ENCODE measurements around the gene CELF2.
"Not testable (repeated sequence)": the region's sequence is repeated elsewhere in the genome, so short reads cannot be mapped to it uniquely, and the experiment has no call there.

Gene CELF2

DNA sequence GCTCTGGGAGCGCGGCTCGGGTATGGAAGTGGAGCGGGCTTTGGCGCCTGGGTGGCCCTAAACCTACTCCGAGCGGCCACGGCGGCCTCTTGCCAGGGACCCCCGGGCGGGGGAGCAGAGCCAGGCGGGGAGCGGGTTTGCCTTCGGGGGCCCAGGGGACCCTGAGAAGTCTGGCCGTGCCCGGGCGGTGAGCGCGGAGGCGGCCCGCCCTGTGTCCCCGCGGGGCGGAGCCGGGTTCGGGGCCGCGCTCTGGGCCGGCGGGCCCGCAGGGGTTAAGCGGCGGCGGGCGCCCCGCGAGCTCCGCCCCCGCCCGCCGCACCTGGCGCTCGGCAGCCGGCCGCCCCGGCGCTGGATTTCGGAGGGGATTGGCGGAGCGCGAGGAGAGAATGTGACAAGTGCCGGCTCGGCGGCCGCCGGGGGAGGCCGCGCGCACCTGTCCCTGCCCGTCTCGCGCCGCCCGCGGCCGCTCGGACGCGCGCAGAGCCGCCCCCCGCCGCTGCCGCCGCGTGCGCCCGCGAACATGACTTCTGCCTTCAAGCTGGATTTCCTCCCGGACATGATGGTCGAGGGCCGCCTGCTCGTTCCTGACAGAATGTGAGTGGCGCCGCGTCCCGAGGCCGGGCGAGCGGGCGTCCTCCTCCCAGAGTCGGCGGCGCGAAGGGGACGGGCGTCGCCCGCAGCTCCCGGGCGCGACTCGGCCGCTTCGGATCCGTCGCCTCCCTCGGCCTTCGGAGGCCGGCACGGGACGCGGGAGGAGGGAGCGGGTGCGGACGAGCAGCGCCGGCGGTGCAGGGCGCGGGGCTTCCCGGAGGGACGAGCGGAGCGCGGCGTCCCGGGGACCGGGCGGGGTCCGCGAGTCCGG is at the start of gene CELF2:
Gene CELF2 (plus strand): TSS at position 303 of the 862 bp plus-strand sequence. CDS start 218 bp downstream, at position 521.
- no peak for DNase-seq

DNA sequence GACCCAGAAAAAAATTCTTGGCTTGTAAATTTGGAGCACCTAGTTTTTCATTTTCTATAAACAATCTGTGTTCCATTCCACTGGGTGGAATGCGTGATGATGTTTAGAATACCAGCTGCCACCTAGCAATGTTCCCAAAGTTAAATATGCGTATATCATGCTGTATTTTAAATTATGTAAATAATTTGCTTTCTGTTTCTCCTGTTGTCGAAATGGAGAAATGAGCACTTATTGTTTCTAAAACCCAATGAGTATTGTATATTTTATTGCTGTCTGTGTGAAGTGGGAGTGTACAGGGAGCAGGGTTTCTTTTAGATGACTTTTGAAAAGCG is 49.4 kb upstream of the CELF2 start:
- DNase-seq, result no peak

DNA sequence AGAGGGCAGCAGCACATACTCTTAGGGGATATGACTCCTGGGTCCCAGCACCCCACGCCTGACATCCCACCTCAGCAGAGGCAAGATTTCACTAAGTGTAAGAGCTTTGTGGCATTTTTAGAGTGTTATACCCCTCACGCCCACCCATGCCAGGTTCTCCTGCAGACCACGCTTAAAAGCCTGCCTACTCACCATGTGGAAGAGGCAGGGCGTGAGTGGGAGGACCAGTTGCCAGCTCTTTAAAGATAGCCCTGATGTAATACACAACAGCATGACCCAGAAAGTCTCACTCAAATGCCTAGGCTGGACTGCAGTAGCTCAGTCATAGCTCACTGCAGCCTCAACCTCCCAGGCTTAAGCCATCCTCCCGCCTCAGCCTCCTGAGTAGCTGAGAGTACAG is 44.4 kb upstream of the CELF2 start:
- DNase-seq, result no peak

DNA sequence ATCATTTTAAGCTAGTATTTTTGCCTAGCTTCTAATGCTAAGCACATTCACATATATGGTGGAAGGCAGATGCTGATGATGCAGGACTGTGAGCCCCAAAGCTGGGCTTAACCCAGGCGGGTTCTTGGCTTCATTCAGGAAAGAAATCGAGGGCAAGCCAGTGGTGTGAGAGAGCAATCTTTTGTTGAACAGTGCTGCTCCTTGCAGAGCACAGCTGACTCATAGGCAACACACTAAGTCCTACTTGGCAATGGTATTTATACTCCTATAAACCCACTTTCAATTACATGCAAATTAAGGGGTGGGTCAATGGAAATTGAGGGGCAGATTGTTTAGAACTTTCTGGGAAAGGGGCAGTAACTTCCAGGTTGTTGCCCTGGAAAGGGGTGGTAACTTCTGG is 42.0 kb upstream of the CELF2 start:
- DNase-seq, result no peak

DNA sequence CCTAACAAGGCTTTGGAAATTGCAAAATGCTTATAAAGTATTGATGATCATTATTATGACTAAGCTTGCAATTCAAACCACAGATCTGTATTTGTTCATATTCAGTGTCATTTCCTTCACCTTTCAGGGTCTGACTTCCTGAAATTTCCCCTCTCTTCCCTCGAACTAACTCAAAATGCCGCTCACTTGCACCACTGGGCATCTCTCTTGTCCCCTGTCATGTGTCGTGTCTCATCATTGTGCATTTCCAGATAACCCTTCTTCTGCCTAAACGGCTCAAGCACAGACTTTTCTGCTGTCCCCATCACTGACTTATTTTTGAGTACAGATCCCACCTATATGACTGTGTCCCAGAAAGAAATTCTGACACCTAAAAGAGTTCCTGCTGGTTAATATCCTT is 41.0 kb upstream of the CELF2 start:
- no peak for DNase-seq

DNA sequence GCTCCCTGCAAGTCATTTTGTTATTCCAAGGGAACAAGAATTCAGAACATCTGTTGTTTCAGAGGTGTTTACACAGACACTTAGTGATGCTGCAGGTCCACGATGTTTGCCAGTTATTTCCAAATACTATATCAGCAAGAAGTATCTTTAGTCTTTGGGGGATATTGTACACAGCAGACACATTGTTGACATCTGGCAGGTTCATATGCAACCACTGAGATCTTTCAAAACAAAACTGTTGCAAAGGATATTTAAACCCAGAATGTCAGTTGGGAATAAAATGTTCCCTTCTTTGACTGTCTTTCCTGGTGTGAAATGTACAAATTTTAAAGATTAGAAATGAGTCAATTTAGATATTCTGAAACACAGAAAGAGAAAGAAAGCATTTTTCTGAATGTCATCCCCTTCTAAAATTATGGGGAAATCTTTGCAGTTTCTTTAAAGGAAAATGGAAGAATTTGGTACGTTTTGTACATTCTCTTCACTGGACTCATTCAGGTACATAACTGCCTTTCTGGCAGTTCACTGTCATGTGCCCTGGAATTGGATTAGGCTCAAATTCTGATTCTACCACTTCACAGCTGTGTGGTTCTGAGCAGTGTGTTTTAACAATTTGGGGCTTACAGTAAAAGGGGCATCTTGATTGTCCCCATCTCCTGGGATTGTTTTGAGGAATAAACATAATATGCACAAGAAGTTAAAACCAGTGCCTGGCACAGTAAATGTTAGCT is 40.3 kb upstream of the CELF2 start:
- no peak for DNase-seq

DNA sequence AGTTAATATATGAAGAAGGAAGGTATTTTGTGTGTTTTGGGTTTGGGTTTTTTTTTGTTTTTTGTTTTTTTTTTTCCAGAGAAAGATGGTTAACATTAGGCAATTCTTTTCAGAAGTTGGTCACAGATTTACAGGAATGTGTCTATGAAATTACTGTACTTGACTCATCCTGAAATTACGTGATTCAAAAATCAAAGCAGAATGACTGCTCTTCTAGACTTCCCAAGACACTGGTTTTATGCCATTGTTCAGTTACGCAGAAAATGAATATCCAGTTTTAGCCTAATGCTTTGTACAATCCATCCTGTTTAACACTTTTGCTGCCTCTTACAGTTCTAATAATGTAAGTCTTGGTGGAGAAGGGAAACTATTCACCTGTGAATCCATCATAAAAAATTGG is 39.7 kb upstream of the CELF2 start:
- no peak for DNase-seq

DNA sequence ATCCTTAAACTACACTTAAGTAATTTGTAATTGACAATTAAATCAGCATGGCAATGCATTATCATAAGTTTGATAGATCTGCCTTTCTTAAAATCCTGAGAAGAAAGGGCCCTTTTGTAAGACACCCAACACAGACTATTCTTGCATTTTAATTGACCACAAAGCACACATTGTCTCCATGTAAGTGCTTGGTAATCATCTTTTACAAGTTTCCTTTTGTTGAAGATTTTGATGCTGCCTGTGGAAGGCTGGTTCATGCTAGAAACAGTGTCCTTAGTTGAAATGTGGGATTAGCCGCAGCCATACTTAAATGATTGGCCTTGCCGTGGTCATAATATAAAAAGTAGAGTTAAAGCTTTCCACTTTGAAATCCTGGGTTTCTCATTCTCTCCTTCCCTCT is 32.3 kb upstream of the CELF2 start:
- DNase-seq, result no peak

DNA sequence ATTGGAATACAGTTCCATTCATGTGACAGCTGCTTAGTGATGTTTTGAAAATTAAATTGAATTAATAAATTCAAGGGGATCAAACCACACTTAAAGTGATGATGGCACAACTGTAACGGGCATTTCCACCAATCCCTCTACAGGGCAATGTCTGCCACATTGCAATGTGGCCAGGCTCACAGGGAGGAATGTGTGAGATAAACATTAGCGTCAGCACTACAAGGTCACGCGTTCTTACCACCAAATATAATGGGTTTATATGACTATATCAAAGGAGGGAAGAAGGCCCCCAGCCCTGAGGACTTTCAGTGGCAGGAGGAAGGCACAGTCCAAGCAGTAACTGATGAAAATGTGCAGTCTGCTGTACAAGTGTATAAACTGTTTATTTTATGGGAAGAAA is 31.1 kb upstream of the CELF2 start:
- no peak for DNase-seq

DNA sequence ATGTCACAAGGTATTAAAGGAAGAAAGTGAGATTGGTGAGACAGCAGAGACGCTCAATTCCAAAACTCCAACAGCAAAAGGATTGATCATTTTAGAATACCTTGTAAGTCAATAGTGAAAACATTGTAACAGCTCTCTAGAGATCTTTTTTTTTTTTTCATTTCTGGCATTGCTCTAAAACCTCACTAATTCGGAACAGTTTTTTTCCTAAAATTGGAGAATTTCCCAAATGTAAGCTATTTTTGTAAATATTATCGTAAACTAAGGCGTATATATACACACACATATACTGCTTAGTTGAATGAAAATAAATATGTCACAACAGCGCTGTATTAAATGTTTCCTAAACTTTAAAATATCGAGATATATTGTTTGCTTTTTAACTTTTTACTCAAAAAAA is 30.6 kb upstream of the CELF2 start:
- DNase-seq, result no peak

DNA sequence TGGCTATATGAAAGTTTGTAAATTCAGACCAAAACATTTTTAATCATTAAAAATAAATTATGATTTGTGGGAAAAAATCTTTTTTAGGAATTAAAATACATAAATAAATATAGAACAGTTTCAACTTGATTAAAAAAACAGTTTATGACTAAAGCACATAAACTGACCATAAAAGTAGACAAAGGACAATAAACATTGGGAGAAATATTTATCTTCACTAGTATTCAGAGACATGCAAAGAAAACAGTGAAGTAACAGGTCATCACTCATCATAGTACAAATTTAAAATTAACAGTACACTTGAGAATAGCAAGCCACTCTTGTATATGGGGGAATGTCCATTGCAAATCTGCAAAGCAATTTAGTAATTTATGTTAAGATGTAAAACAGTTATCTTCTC is 28.0 kb upstream of the CELF2 start:
- DNase-seq, result no peak

DNA sequence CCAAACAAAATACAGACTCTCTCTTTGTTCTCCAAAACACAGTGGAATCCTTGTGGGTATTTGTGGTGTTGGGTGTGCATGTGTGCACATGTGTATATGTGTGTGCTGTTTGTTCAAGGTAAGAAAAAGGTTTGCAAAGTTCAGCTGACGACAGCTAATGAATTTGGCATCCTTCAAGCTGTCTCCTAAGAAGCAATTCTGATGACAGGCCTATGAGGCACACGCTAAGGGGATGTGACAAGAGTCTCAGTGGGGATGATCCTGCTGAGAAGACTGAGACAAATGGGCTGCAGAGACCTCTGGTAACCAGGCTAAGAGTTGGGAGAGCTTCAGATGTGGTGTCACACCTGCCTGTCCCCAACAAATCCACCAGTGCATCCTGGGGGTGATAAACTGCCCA is 26.5 kb upstream of the CELF2 start:
- DNase-seq, result no peak

DNA sequence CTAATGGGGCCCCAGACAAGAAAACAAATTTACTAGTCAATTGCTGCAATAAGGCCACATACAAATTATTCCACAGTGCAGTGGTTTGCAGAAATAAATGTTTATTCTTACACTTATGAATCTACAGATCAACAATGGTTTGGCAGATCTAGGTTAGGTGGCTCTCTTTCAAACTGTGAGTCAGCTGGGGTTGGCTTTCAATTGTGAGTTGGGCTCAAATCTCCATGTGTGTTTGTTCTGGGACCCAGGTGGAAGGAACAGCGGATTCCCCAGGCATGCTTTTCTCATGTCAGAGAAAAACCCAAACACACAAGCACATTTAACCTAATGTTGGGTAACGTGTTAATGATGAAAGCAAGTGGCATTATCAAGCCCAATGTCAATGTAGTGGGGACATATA is 25.6 kb upstream of the CELF2 start:
- DNase-seq, result no peak

DNA sequence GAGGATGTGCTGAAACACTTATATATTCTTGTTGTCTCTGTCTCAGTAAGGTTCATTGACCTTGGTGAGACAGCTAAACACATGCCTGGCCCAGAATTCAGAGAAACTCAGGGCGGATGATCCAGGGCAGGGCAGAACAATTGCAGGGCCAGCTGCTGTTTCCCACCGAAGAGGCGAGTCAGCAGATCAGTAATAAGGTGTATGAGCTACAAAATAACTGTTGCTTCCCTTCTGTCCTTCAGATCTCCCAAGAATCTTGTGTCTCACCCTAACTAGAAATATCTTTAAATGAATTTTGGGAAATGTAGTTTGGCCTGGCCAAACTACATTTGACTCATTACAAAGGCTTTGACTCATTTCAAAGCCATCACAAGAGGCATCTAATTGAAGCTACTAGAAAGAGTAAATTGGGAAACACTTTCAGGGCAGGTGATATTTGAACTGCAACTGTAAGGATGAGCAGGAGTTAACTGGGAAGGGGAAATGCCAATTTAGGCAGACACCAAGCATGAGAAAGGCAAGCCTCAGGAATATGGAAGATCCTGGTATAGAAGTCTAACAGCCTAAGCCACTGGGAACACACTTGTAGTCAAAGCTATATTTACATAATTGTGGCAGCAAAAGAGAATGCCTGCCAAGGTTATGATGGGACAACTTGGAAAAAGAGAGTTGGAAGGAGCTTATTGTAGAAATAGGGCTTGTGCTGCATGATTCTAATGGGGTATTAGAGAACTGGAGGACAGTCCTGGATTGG is 24.5 kb upstream of the CELF2 start:
- DNase-seq, result no peak

DNA sequence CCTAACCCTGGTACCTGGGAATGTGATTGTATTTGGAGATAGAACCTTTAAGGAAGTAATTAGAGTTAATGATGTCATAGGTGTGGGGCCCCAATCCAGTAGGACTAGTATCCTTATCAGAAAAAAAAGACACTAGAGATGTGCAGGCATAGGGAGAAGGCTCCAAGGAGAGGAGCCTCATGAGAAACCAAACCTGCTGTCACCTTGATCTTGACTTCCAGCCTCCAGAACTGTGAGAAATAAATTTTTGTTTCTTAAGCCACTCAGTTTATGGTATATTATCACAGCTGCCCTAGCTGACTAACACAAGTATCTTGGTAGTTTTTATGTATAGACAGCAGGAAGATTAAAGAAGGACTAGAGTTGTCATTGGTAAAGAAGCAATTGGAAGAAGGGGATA is 23.9 kb upstream of the CELF2 start:
- no peak for DNase-seq

DNA sequence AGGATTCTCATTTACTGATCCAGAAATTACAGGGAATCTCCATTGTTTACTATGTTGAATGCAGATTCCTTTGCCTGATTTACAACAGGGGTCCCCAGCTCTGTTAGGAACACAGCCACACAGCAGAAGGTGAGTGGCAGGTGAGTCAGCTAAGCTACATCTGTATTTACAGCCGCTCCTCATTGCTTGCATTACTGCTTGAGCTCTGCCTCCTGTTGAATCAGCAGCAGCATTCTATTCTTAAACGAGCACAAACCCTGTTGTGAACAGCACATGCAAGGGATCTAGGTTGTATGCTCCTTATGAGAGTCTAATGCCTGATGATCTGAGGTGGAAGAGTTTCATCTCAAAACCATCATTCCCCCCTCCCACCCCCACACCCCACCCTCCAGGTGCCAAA is 23.3 kb upstream of the CELF2 start:
- no peak for DNase-seq

DNA sequence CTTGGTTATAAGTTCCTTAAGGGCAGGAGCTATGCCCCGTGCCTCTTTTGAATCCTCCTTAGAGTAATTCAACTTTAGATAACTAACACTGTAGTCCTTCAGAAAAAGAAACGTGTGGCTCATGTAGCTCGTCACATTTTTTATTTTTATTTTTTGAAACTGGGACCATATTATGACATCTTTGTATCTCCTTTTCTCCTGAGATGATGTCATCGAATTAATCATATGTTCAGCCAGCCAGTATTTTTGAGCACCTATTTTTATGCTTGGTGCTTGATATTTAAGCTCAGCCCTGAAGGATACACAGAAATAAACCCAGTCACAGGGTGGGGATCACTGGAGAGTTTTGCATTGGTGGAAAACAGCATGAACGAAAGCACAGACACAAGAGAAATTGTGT is 22.6 kb upstream of the CELF2 start:
- no peak for DNase-seq

DNA sequence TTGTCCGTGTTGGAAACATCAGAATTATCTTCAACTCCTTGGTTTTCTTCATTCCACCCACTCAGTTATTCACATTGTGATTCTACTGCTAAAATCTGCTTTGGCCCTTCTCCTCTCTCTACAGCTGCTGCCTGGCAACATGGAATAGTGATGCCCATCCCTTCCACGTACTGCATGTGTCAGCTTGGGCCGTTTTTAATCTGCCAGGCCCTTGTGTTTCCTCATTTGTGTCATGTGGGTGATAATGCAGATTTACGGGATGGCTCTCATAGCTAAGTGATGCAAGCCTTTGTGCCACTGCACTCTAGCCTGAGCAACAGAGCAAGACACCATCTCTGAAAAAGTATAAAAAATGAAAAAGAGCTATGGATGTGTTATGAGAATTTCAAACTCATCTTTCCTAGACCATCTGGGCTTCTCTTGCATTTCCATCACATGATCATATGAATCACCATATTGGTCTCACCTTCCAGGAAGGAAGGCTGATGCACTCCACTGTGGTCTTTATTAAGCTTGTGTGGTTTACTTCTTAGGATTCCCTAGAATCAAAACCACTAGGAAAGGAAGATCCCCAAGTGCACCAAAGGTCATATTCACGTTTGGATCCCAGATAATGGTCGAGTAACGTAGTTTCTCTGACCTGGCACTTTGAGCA is 20.6 kb upstream of the CELF2 start:
- no peak for DNase-seq

DNA sequence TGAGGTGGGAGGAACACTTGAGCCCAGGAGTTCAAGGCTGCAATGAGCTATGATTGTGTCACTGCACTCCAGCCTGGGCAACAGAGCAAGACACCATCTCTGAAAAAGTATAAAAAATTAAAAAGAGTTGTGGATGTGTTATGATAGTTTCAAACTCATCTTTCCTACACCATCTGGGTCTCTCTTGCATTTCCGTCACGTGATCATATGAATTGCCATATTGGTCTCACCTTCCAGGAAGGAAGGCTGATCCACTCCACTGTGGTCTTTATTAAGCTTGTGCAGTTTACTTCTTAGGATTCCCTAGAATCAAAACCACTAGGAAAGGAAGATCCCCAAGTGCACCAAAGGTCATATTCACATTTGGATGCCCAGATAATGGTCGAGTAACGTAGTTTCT is 18.2 kb upstream of the CELF2 start:
- not testable (repeated sequence) for DNase-seq

DNA sequence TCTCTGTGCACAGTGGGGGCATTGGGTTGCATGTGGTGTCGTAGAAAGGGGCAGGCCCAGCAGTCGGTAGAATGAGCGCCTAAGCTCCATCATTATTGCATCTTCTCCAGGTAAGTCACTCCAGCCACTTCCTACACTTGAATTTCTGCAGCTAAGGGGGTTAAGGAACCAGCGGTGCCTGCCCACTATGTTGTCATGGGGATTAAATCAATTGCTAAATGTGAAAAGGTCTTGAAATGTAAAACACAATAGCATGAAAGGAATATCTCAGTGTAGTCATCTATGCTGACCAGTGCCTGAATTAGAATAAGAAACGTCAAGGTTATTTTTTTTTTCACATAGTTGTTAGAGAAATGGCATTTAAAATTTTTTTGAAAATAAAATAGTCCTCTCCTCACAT is 15.2 kb upstream of the CELF2 start:
- no peak for DNase-seq

DNA sequence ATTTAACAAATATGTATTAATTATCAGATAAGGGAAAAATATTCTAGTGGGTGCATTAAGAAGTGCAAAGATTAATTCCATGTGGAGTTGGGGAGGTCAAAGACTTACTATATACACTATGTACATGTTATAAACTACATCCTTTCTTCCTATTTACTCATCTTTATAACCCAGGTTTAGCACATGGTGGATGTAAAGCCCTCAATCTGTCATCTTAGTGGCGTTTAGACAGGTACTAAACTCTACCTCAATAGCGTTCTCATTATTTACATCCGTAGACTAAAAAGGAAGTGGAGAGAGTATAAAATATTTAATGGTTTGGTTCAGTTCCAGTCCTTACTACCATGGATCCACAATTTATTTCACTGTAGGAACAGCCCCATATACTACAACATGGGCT is 14.8 kb upstream of the CELF2 start:
- DNase-seq, result no peak

DNA sequence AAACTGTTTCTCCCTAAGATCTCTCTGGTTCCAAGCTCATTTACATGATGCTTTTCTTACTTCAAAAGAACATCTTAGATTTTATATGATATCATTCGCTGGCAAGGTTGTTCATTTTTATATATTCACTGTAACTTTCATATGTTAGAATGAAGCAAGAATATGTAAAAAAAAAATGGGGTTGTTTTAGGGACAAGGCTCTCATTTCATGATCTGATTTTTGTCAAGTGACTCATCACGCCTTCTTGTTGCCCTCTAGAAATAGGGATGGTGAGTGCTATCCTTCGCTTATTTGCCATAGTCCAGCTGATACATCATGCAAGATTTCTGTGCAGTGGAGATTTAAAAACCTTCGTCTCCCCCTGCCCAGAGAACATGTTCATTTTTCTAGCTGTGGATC is 14.0 kb upstream of the CELF2 start:
- DNase-seq, result no peak
